ENCODE results near the gene RNASE13.

Gene RNASE13

DNA sequence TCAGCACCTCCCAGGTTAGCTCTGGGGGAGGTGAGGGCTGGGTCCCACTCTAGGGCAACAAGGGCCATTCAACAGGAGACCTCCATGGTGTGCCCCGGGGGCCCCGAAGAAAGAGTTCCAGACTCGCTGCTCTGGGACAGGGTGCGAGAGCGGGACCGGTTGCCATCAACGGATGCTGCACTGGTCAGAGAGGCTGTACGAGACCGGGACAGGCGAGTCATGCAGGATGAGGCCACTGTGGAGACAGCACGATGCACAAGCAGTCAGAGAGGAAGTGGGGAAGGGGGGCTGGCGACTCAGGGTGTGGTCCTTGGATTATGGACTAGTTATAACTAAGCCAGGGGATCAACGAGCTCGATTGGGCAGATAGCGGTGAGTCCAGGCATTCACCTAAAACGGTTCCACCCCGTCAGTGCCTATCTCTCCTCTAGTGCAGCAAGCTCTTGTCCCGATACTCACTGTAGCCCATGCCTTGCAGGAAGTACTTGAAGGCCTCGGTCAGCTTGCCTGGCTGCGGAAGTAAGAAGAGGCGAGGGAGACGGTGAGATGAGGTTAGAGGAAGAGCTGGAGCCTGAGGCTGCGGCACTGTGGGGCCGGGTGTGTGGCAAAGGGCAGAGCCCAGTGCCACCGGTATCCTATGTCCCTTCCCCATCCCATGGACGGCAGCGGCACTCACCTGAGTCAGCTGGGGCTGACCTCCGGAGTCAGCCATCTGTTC, 16.9 kb downstream of the RNASE13 start (continued):
- TF ChIP-seq GLIS2 (tag by site-specific recombination; IDR thresholded peaks at IDR 0.05), result no peak
- TF ChIP-seq HOXA7 (CRISPR knock-in tag; IDR thresholded peaks at IDR 0.05; ENCODE audit: borderline replicate concordance), result no peak
- TF ChIP-seq PRDM1 (tag by site-specific recombination; IDR thresholded peaks at IDR 0.05), result no peak
- TF ChIP-seq, protein P1, sequence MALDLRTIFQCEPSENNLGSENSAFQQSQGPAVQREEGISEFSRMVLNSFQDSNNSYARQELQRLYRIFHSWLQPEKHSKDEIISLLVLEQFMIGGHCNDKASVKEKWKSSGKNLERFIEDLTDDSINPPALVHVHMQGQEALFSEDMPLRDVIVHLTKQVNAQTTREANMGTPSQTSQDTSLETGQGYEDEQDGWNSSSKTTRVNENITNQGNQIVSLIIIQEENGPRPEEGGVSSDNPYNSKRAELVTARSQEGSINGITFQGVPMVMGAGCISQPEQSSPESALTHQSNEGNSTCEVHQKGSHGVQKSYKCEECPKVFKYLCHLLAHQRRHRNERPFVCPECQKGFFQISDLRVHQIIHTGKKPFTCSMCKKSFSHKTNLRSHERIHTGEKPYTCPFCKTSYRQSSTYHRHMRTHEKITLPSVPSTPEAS (tag by site-specific recombination; IDR thresholded peaks at IDR 0.05), result no peak
- TF ChIP-seq ZBTB17 (tag by site-specific recombination; IDR thresholded peaks at IDR 0.05), result no peak
- no peak for TF ChIP-seq EGR2 (tag by site-specific recombination; IDR thresholded peaks at IDR 0.05; ENCODE audit: low read depth)

DNA sequence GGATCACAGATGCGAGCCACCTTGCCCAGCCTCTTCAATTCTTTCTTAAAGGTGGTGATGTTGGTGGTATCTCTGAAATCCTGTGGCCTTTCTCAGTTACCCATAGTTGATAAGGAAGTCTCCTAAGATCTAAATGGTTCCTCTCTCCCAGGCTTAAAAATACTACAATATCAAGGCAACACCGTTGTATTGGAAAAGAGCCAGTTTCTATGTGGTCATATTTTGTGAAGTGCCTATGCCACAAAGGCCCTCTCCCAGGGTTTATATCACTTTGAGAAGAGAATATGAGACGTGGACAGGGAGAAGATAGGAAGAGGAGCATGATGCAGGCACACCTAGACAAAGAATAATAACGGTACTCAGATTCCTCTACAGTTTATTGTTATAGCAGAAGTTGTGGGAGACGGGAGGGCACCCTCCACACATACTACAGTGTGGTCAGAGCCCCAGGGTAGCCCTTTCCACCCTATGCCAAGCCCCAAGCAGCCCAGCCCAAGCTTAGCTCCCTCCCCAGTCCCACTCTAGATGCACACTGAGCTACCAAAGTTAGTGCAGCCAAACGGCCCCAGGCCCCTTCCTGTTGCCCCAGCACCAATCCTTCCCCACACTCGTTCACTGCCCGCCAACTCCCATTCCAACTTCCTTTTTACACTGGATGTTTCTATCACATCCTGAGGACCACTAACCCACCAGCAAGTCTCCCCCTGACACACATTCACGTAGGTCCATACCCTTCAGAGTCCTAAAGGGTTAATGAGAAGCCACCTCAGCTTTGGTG, 18.0 kb downstream of the RNASE13 start:
- 0 out of 2 replicates have a peak overlapping the region, but pooled peaks have one; percentile 9 for H3K27ac ChIP-seq (ENCODE audit: extremely low read depth, low read depth, low read length)
- H3K9me3 ChIP-seq (ENCODE audit: control insufficient read depth, insufficient read depth, low read depth, low read length), result no peaks in the 10 kb centered on the region
- POLR2A ChIA-PET, result interaction anchor here (0.6 to 2.5 kb wide), 2 partner anchors 55 to 76 kb away, joined by 3 to 19 read pairs; no protein-coding TSS in a partner anchor
- peaks cover 0 to 43% of the 10 kb centered on the region in 2 experiments; a peak in 2 of 3 replicates for H3K36me3 ChIP-seq (ENCODE audit: control insufficient read depth in 2 of 2, insufficient read depth in 1 of 2, low read length in 2 of 2)
- no peaks in the 10 kb centered on the region for H3K4me1 ChIP-seq (ENCODE audit: control insufficient read depth, insufficient read depth, low read length)
- H3K4me3 ChIP-seq (ENCODE audit: low read depth, low read length), result no peak overlapping the region
- CTCF ChIA-PET, result interaction anchor here (0.6 to 7.4 kb wide), 13 partner anchors 11 to 99 kb away, joined by 3 to 206 read pairs (median 35); partner anchors contain the start of genes RNASE7, SLC39A2 and TPPP2
- TF ChIP-seq ZNF311 (tag by site-specific recombination; IDR thresholded peaks at IDR 0.05; ENCODE audit: borderline replicate concordance), result no peak
- TF ChIP-seq, protein P2, sequence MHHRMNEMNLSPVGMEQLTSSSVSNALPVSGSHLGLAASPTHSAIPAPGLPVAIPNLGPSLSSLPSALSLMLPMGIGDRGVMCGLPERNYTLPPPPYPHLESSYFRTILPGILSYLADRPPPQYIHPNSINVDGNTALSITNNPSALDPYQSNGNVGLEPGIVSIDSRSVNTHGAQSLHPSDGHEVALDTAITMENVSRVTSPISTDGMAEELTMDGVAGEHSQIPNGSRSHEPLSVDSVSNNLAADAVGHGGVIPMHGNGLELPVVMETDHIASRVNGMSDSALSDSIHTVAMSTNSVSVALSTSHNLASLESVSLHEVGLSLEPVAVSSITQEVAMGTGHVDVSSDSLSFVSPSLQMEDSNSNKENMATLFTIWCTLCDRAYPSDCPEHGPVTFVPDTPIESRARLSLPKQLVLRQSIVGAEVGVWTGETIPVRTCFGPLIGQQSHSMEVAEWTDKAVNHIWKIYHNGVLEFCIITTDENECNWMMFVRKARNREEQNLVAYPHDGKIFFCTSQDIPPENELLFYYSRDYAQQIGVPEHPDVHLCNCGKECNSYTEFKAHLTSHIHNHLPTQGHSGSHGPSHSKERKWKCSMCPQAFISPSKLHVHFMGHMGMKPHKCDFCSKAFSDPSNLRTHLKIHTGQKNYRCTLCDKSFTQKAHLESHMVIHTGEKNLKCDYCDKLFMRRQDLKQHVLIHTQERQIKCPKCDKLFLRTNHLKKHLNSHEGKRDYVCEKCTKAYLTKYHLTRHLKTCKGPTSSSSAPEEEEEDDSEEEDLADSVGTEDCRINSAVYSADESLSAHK (tag by site-specific recombination; IDR thresholded peaks at IDR 0.05), result no peak
- TF ChIP-seq ZIC2 (tag by site-specific recombination; IDR thresholded peaks at IDR 0.05), result no peak
- TF ChIP-seq, protein P3, sequence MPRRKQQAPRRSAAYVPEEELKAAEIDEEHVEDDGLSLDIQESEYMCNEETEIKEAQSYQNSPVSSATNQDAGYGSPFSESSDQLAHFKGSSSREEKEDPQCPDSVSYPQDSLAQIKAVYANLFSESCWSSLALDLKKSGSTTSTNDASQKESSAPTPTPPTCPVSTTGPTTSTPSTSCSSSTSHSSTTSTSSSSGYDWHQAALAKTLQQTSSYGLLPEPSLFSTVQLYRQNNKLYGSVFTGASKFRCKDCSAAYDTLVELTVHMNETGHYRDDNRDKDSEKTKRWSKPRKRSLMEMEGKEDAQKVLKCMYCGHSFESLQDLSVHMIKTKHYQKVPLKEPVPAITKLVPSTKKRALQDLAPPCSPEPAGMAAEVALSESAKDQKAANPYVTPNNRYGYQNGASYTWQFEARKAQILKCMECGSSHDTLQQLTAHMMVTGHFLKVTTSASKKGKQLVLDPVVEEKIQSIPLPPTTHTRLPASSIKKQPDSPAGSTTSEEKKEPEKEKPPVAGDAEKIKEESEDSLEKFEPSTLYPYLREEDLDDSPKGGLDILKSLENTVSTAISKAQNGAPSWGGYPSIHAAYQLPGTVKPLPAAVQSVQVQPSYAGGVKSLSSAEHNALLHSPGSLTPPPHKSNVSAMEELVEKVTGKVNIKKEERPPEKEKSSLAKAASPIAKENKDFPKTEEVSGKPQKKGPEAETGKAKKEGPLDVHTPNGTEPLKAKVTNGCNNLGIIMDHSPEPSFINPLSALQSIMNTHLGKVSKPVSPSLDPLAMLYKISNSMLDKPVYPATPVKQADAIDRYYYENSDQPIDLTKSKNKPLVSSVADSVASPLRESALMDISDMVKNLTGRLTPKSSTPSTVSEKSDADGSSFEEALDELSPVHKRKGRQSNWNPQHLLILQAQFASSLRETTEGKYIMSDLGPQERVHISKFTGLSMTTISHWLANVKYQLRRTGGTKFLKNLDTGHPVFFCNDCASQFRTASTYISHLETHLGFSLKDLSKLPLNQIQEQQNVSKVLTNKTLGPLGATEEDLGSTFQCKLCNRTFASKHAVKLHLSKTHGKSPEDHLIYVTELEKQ (tag by site-specific recombination; IDR thresholded peaks at IDR 0.05; ENCODE audit: borderline replicate concordance), result no peak
- no peak for TF ChIP-seq ZNF221 (tag by site-specific recombination; IDR thresholded peaks at IDR 0.05; ENCODE audit: borderline replicate concordance)
- TF ChIP-seq ZNF549 (tag by site-specific recombination; IDR thresholded peaks at IDR 0.05), result no peak
- TF ChIP-seq, protein P4, sequence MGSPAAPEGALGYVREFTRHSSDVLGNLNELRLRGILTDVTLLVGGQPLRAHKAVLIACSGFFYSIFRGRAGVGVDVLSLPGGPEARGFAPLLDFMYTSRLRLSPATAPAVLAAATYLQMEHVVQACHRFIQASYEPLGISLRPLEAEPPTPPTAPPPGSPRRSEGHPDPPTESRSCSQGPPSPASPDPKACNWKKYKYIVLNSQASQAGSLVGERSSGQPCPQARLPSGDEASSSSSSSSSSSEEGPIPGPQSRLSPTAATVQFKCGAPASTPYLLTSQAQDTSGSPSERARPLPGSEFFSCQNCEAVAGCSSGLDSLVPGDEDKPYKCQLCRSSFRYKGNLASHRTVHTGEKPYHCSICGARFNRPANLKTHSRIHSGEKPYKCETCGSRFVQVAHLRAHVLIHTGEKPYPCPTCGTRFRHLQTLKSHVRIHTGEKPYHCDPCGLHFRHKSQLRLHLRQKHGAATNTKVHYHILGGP (tag by site-specific recombination; IDR thresholded peaks at IDR 0.05), result no peak
- TF ChIP-seq ZNF48 (tag by site-specific recombination; IDR thresholded peaks at IDR 0.05), result no peak
- no peak for TF ChIP-seq ZNF433 (tag by site-specific recombination; IDR thresholded peaks at IDR 0.05; ENCODE audit: low read depth)
- TF ChIP-seq, protein P5, sequence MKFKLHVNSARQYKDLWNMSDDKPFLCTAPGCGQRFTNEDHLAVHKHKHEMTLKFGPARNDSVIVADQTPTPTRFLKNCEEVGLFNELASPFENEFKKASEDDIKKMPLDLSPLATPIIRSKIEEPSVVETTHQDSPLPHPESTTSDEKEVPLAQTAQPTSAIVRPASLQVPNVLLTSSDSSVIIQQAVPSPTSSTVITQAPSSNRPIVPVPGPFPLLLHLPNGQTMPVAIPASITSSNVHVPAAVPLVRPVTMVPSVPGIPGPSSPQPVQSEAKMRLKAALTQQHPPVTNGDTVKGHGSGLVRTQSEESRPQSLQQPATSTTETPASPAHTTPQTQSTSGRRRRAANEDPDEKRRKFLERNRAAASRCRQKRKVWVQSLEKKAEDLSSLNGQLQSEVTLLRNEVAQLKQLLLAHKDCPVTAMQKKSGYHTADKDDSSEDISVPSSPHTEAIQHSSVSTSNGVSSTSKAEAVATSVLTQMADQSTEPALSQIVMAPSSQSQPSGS (tag by site-specific recombination; IDR thresholded peaks at IDR 0.05; ENCODE audit: low read depth), result no peak
- TF ChIP-seq, protein P6, sequence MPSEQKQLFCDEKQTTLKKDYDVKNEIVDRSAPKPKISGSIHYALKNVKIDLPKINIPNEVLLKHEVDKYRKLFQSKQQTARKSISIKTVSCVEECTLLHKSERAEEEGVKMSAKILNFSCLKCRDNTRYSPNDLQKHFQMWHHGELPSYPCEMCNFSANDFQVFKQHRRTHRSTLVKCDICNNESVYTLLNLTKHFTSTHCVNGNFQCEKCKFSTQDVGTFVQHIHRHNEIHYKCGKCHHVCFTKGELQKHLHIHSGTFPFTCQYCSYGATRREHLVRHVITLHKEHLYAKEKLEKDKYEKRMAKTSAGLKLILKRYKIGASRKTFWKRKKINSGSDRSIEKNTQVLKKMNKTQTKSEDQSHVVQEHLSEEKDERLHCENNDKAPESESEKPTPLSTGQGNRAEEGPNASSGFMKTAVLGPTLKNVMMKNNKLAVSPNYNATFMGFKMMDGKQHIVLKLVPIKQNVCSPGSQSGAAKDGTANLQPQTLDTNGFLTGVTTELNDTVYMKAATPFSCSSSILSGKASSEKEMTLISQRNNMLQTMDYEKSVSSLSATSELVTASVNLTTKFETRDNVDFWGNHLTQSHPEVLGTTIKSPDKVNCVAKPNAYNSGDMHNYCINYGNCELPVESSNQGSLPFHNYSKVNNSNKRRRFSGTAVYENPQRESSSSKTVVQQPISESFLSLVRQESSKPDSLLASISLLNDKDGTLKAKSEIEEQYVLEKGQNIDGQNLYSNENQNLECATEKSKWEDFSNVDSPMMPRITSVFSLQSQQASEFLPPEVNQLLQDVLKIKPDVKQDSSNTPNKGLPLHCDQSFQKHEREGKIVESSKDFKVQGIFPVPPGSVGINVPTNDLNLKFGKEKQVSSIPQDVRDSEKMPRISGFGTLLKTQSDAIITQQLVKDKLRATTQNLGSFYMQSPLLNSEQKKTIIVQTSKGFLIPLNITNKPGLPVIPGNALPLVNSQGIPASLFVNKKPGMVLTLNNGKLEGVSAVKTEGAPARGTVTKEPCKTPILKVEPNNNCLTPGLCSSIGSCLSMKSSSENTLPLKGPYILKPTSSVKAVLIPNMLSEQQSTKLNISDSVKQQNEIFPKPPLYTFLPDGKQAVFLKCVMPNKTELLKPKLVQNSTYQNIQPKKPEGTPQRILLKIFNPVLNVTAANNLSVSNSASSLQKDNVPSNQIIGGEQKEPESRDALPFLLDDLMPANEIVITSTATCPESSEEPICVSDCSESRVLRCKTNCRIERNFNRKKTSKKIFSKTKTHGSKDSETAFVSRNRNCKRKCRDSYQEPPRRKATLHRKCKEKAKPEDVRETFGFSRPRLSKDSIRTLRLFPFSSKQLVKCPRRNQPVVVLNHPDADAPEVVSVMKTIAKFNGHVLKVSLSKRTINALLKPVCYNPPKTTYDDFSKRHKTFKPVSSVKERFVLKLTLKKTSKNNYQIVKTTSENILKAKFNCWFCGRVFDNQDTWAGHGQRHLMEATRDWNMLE (tag by site-specific recombination; conservative IDR thresholded peaks at IDR 0.05; ENCODE audit: low read depth), result no peak

Measured in HEK293 (cell line).